Stimulated activated CD4-positive, alpha-beta T cell treated with anti-CD3 and anti-CD28 coated beads, Interleukin-4, amount 100 ng/mL, for 24 hours (primary cell): ENCODE measurements around the gene NUDT6.
"Not testable (repeated sequence)": the region's sequence is repeated elsewhere in the genome, so short reads cannot be mapped to it uniquely, and the experiment has no call there.

Experiments used
- DNase-seq: peaks from one replicate; pipeline ENCODE4 v3.0.0-alpha.2; 2020

Gene NUDT6

GRCh38 chr4:122921971-122922876, at the start of gene NUDT6:
Gene NUDT6 (minus strand): TSS chr4:122922597. CDS start chr4:122922572, 25 bp downstream.
- peak; percentile 37 for DNase-seq

- DNase-seq = no peak
These were observed 45.9 kb upstream of the NUDT6 start for GRCh38 chr4:122968227-122968812.

- no peak for DNase-seq
These were observed 44.8 kb upstream of the NUDT6 start for GRCh38 chr4:122967231-122967630.

- no peak for DNase-seq
These were observed 43.8 kb upstream of the NUDT6 start for GRCh38 chr4:122966201-122966600.

- DNase-seq = no peak
These were observed 40.8 kb upstream of the NUDT6 start for GRCh38 chr4:122963216-122963615.

- no peak for DNase-seq
These were observed 38.2 kb upstream of the NUDT6 start for GRCh38 chr4:122960611-122961000.

- DNase-seq = no peak
These were observed 37.7 kb upstream of the NUDT6 start for GRCh38 chr4:122959981-122960610.

- DNase-seq = no peak
These were observed 37.0 kb upstream of the NUDT6 start for GRCh38 chr4:122959441-122959840.

GRCh38 chr4:122958505-122958904, 36.1 kb upstream of the NUDT6 start:
- no peak for DNase-seq

- DNase-seq = no peak
These were observed 31.5 kb upstream of the NUDT6 start for GRCh38 chr4:122953924-122954323.

- no peak for DNase-seq
These were observed 29.6 kb upstream of the NUDT6 start for GRCh38 chr4:122952028-122952427.

- no peak for DNase-seq
These were observed 26.3 kb upstream of the NUDT6 start for GRCh38 chr4:122948671-122949070.

GRCh38 chr4:122946142-122946541, 23.7 kb upstream of the NUDT6 start:
- no peak for DNase-seq

- DNase-seq = not testable (repeated sequence)
These were observed 22.7 kb upstream of the NUDT6 start for GRCh38 chr4:122945136-122945535.

- DNase-seq = no peak
These were observed 10.4 kb upstream of the NUDT6 start for GRCh38 chr4:122932763-122933162.

- DNase-seq = no peak
These were observed 8.5 kb upstream of the NUDT6 start for GRCh38 chr4:122930862-122931261.

GRCh38 chr4:122928930-122929329, 6.5 kb upstream of the NUDT6 start:
- DNase-seq = no peak

- peak; percentile 89 for DNase-seq
These were observed 597 bp upstream of the NUDT6 start for GRCh38 chr4:122922877-122923511.

GRCh38 chr4:122921300-122921699, 1.1 kb downstream of the NUDT6 start:
- DNase-seq = no peak

GRCh38 chr4:122920473-122920872, 1.9 kb downstream of the NUDT6 start:
- DNase-seq = no peak

GRCh38 chr4:122917731-122918130, 4.7 kb downstream of the NUDT6 start:
- no peak for DNase-seq

GRCh38 chr4:122914938-122915337, 7.5 kb downstream of the NUDT6 start:
- no peak for DNase-seq

- peak; percentile 26 for DNase-seq
These were observed 8.0 kb downstream of the NUDT6 start for GRCh38 chr4:122914292-122914904.
